ENCODE results near the gene CDC42EP1. TPM values are rescaled to one million over a fixed set of nuclear protein-coding genes. Genes with fewer than 3 reads are reported as not detected.

CDC42EP1 gene
- total RNA-seq (10 to 100 TPM; 10.6 to 48.3 (median 16.2) TPM), polyA plus RNA-seq (10 to 100 TPM; 12.6 to 19.7 TPM)
- long read RNA-seq, donor 1, partial matches to known transcripts = 2 of 13 reads
- long read RNA-seq, donor 1, other reads (novel, unspliced or antisense) = 7 of 13 reads
- long read RNA-seq, donor 2, partial matches to known transcripts = 10 of 12 reads
- long read RNA-seq, donor 2, other reads (novel, unspliced or antisense) = 1 of 12 reads
- long read RNA-seq, donor 3, partial matches to known transcripts = 15 of 17 reads
- long read RNA-seq, donor 3, other reads (novel, unspliced or antisense) = 1 of 17 reads

DNA sequence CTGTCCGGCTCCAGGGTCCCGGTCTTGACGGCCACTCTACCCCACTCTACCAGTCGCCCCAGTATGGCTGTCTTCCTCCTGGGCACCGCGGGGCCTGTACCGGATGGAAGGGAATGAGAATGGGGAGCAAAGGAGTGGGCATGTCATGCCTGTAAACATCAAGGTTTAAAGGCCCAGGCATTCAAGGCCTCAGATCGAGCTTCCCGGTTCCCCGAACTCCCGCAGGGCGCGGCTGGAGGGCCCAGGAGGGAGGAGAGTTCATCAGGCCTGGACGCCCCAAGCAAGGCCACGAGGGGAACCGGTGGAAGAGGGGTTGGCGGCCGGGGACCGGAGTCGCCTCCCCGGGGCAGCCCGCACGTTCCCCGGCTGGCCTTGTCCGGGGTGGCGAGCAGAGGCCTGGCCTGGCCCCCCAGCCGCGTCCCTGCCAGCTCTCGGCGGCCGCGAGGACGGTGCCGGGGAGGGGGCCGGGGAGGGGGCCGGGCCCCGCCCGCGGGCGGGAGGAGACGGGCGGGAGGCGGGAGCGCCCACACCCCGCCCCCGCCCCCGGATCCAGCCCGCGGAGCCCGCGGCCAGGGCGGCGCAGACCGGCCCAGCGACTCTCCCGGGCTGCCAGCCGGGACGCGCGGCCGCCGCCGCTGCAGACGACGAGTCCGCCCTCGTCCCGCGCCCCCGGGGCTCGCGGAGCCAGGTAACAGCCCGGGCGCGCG, at the start of gene CDC42EP1:
TSS of gene CDC42EP1 (plus strand) at position 580 of the 707 bp plus-strand sequence. CDS start 5,870 bp downstream, outside the sequence.
- Histone ChIP-seq H3K27me3 (peaks cover 0 to 55% (median 4%) of the 10 kb centered on the region in 7 donors), H3K4me3 (peak within 1 kb of the TSS; percentile 61 to 92 (median 74)), H3K36me3 (peaks cover 0 to 13% (median 0%) of the 10 kb centered on the region in 9 donors), H3K9me3 (no peaks in the 10 kb centered on the region), H3K4me1 (peaks cover 14 to 81% (median 70%) of the 10 kb centered on the region in 9 donors), H3K27ac (peak within 1 kb of the TSS; percentile 96 to 100 (median 99))
- intact Hi-C loops (cut with DNase I) = loop anchor here in 4 of 10 donors (2.0 to 10.0 kb wide), 4 partner anchors 13 to 912 kb away; no protein-coding TSS in a partner anchor
- DNase-seq (peak in 1 of 2 donors; percentile 72), ATAC-seq (peak in 7 of 8 donors; percentile 6 to 69 (median 39))
- TF ChIP-seq, protein P1, sequence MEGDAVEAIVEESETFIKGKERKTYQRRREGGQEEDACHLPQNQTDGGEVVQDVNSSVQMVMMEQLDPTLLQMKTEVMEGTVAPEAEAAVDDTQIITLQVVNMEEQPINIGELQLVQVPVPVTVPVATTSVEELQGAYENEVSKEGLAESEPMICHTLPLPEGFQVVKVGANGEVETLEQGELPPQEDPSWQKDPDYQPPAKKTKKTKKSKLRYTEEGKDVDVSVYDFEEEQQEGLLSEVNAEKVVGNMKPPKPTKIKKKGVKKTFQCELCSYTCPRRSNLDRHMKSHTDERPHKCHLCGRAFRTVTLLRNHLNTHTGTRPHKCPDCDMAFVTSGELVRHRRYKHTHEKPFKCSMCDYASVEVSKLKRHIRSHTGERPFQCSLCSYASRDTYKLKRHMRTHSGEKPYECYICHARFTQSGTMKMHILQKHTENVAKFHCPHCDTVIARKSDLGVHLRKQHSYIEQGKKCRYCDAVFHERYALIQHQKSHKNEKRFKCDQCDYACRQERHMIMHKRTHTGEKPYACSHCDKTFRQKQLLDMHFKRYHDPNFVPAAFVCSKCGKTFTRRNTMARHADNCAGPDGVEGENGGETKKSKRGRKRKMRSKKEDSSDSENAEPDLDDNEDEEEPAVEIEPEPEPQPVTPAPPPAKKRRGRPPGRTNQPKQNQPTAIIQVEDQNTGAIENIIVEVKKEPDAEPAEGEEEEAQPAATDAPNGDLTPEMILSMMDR (IDR thresholded peaks at IDR 0.05) = no peak
- WGBS, 2 donors = 7% methylated on average over 60 to 74 of the region's 76 CpGs

DNA sequence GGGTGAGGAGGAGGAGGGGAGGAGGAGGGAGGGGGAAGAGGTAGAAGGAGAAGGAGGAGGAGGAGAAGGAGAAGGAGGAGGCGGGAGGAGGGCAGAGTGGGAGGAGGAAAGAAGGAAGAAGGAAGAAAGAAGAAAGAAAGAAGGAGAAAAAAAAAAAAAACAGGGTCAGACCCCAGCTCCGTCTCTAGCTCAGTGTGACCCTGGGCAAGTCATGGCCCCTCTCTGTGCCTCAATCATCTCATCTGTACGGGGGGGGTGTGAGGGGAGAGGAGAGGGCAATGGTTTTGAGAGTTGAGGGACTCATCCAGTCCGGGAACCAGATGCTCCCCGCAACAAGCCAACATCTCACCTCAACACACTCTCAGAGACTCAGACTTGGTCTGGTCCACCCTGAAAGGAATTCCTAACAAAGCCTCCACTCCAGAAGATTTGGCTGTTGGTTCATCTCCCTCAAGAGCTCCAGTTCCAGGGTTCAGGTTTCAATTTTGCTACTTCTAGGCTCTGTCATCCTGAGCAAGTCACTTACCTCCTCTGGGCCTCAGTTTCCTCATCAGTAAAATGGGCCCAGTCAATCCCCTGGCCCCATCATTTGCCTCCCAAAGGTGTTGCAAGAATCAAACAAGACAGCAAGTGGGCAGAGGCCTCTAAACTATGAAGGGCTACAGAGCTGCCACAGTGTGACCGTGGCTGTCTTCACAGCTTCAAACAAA, 48.7 kb upstream of the CDC42EP1 start:
- intact Hi-C loops (cut with DNase I) = no loop called here
- Histone ChIP-seq H3K36me3 (peaks cover 0 to 28% (median 4%) of the 10 kb centered on the region in 9 donors), H3K27ac (peak overlapping the region in 6 of 10 donors; percentile 44 to 89 (median 53)), H3K4me1 (peaks cover 16 to 77% (median 40%) of the 10 kb centered on the region in 9 donors), H3K27me3 (no peaks in the 10 kb centered on the region), H3K9me3 (peaks cover 0 to 3% (median 0%) of the 10 kb centered on the region in 11 donors), H3K4me3 (no peak overlapping the region)
- DNase-seq (no peak), ATAC-seq (no peak)
- TF ChIP-seq, protein P1 (IDR thresholded peaks at IDR 0.05) = no peak
- 89% methylated on average over 6 of the region's 6 CpGs for WGBS, 2 donors

GRCh38 chr22:37514526-37515051, 45.7 kb upstream of the CDC42EP1 start:
- peaks cover 5 to 20% (median 10%) of the 10 kb centered on the region in 7 donors for H3K27me3 ChIP-seq
- H3K4me1 ChIP-seq = peaks cover 10 to 64% (median 27%) of the 10 kb centered on the region in 9 donors
- peak overlapping the region in 1 of 10 donors; percentile 70 for H3K27ac ChIP-seq
- TF ChIP-seq, protein P1 (IDR thresholded peaks at IDR 0.05) = no peak
- H3K4me3 ChIP-seq = no peak overlapping the region
- no peak for ATAC-seq
- 74 to 82% methylated on average over 15 of the region's 15 CpGs for WGBS, 2 donors
- intact Hi-C loops (cut with DNase I) = no loop called here
- peaks cover 0 to 6% (median 0%) of the 10 kb centered on the region in 11 donors for H3K9me3 ChIP-seq
- no peak for DNase-seq
- peaks cover 0 to 18% (median 0%) of the 10 kb centered on the region in 9 donors for H3K36me3 ChIP-seq

Data from heart right ventricle (tissue), 16 donors.